ENCODE measurements around the gene GSTP1.
A peak's percentile ranks its signal among the peaks of the same experiment; 100 is the strongest.
"Not testable (repeated sequence)": the region's sequence is repeated elsewhere in the genome, so short reads cannot be mapped to it uniquely, and the experiment has no call there.

GSTP1 gene

GRCh38 chr11:67599149-67599548 lies 15.5 kb downstream of the GSTP1 start:
- no peak for DNase-seq

GRCh38 chr11:67600324-67601029 lies 16.9 kb downstream of the GSTP1 start:
- DNase-seq: no peak

GRCh38 chr11:67601098-67601497 lies 17.5 kb downstream of the GSTP1 start:
- DNase-seq: no peak

GRCh38 chr11:67604119-67604518 lies 20.5 kb downstream of the GSTP1 start:
- not testable (repeated sequence) for DNase-seq

- no peak for DNase-seq
Observed at GRCh38 chr11:67604815-67605214, 21.2 kb downstream of the GSTP1 start.

- no peak for DNase-seq
Observed at GRCh38 chr11:67605231-67606011, 21.8 kb downstream of the GSTP1 start.

GRCh38 chr11:67606093-67606491 lies 22.5 kb downstream of the GSTP1 start:
- no peak for DNase-seq

- peak; percentile 83 for DNase-seq
Observed at GRCh38 chr11:67606492-67607295, 23.1 kb downstream of the GSTP1 start, which contains the start of gene NDUFV1. NDUFV1 (plus strand) TSS chr11:67606936; CDS start chr11:67607005, 69 bp downstream.

- DNase-seq: no peak
Observed at GRCh38 chr11:67607507-67607906, 23.9 kb downstream of the GSTP1 start.

GRCh38 chr11:67608486-67608885 lies 24.9 kb downstream of the GSTP1 start:
- no peak for DNase-seq

GRCh38 chr11:67609316-67609715 lies 25.7 kb downstream of the GSTP1 start:
- DNase-seq: no peak

GRCh38 chr11:67610302-67610868 lies 26.8 kb downstream of the GSTP1 start:
- no peak for DNase-seq

- DNase-seq: no peak
Observed at GRCh38 chr11:67611165-67611564, 27.6 kb downstream of the GSTP1 start.

GRCh38 chr11:67611704-67612587 lies 28.3 kb downstream of the GSTP1 start:
- no peak for DNase-seq

GRCh38 chr11:67612751-67613150 lies 29.1 kb downstream of the GSTP1 start:
- DNase-seq: no peak

GRCh38 chr11:67613313-67613959 lies 29.8 kb downstream of the GSTP1 start:
- DNase-seq: no peak

GRCh38 chr11:67613960-67614715 lies 30.5 kb downstream of the GSTP1 start:
- DNase-seq: no peak

GRCh38 chr11:67614730-67615714 lies 31.4 kb downstream of the GSTP1 start:
- DNase-seq: no peak

GRCh38 chr11:67615728-67616430 lies 32.3 kb downstream of the GSTP1 start:
- no peak for DNase-seq
